Bronchial epithelial cell (primary cell): Measurements from ENCODE around the gene CFAP97. TPM values are rescaled to one million over a fixed set of nuclear protein-coding genes. Genes with fewer than 3 reads are reported as not detected.

Source experiments
- DNase-seq: peaks from one replicate; pipeline ENCODE4 v3.0.0-alpha.2; 2010; ENCODE audit warnings: low read depth
- FAIRE-seq: peaks from 2 replicates; lab custom pipeline; 2011; peaks lifted over from hg19 to GRCh38; lab: Jason Lieb, UNC
- H3K27me3 ChIP-seq: 2 replicates; pipeline ENCODE4 v1.5.1; 2011; ENCODE audit warnings: low read length; ENCODE audit not compliant: control insufficient read depth, insufficient read depth
- H3K36me3 ChIP-seq: 2 replicates; pipeline ENCODE4 v1.5.1; 2011; ENCODE audit warnings: low read length; ENCODE audit not compliant: control insufficient read depth, insufficient read depth
- H3K4me3 ChIP-seq: 2 replicates; pipeline ENCODE4 v1.5.1; 2011; ENCODE audit warnings: mild to moderate bottlenecking, low read depth, low read length, control low read depth
- CTCF ChIP-seq: IDR thresholded peaks from 2 replicates; pipeline ENCODE4 v1.5.1; 2011; ENCODE audit warnings: mild to moderate bottlenecking, moderate library complexity, low read length, control low read depth, inconsistent platforms; ENCODE audit not compliant: insufficient read depth, severe bottlenecking
- total RNA-seq: library from RNA; depleted of rRNA; stranded (reverse); fragments of >200 nt; gene quantifications from 2 replicates; pipeline ENCODE4 v1.2.1, GENCODE V29; 2014

The CFAP97 gene
- total RNA-seq, 1 donor from 2014 or later = 32.9 TPM

GRCh38 chr4:185128272-185129119 is 75.3 kb downstream of the CFAP97 start:
- H3K4me3 ChIP-seq = peak overlapping the region; percentile 35
- no peaks in the 10 kb centered on the region for H3K36me3 ChIP-seq
- DNase-seq (peak; percentile 52), FAIRE-seq (no peak)
- no peaks in the 10 kb centered on the region for H3K27me3 ChIP-seq
- peak; percentile 3 for TF ChIP-seq CTCF

- DNase-seq = no peak
These were observed 76.5 kb downstream of the CFAP97 start for GRCh38 chr4:185127021-185127925.

DNA sequence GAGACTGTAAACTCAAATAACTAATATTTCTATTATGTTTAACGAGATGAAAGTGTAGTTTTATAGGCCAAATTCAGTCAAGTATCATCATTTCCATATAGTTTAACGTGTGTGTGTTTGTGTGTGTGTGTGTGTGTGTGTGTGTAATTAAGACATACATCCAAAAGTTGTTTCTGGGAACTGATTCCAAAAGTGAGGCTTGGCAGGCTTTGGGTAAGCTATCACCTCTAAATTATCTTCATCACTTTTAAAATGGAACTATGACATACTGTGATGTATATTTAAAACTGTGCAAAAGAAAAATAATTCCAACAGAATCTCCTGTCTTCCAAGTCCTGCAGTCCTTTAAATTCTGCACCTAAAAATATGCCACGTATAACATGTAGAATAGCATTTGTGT is 79.8 kb downstream of the CFAP97 start:
- TF ChIP-seq CTCF = no peak
- Histone ChIP-seq H3K27me3 (no peaks in the 10 kb centered on the region), H3K36me3 (no peaks in the 10 kb centered on the region), H3K4me3 (no peak overlapping the region)
- FAIRE-seq = no peak
- DNase-seq = no peak

More at GRCh38 chr4:185127021-185127925, 76.5 kb downstream of the CFAP97 start:
- FAIRE-seq = no peak
- TF ChIP-seq CTCF = no peak
- Histone ChIP-seq H3K27me3 (no peaks in the 10 kb centered on the region), H3K36me3 (no peaks in the 10 kb centered on the region), H3K4me3 (peak overlapping the region; percentile 25)

GRCh38 chr4:185122681-185123345 is 81.0 kb downstream of the CFAP97 start:
- TF ChIP-seq CTCF = no peak
- Histone ChIP-seq H3K36me3 (no peaks in the 10 kb centered on the region), H3K4me3 (no peak overlapping the region), H3K27me3 (no peaks in the 10 kb centered on the region)
- FAIRE-seq = no peak
- DNase-seq = no peak

DNA sequence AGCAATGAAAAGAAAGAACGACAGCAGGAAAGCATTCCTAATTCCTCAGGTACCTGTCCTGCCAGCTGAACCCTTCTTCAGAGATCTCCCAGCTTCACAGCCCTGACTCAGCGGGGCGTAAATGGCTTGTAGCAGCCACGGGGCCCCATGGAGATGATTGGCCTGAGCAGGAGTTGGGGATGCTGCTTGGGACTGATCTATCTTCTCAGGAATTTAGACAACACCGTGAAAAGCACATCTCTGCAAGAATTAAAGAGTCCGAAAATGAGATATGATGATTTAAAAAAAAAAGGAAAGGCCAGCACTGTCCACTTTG is 83.2 kb downstream of the CFAP97 start:
- FAIRE-seq (no peak), DNase-seq (no peak)
- no peak for TF ChIP-seq CTCF
- Histone ChIP-seq H3K27me3 (no peaks in the 10 kb centered on the region), H3K4me3 (no peak overlapping the region), H3K36me3 (no peaks in the 10 kb centered on the region)
